ENCODE data around the gene PXK.

The PXK gene

GRCh38 chr3:58384381-58385090, 51.8 kb downstream of the PXK start:
- peak; percentile 5 for DNase-seq

- peak; percentile 87 for DNase-seq
These were observed 54.1 kb downstream of the PXK start for GRCh38 chr3:58386626-58387365.

DNA sequence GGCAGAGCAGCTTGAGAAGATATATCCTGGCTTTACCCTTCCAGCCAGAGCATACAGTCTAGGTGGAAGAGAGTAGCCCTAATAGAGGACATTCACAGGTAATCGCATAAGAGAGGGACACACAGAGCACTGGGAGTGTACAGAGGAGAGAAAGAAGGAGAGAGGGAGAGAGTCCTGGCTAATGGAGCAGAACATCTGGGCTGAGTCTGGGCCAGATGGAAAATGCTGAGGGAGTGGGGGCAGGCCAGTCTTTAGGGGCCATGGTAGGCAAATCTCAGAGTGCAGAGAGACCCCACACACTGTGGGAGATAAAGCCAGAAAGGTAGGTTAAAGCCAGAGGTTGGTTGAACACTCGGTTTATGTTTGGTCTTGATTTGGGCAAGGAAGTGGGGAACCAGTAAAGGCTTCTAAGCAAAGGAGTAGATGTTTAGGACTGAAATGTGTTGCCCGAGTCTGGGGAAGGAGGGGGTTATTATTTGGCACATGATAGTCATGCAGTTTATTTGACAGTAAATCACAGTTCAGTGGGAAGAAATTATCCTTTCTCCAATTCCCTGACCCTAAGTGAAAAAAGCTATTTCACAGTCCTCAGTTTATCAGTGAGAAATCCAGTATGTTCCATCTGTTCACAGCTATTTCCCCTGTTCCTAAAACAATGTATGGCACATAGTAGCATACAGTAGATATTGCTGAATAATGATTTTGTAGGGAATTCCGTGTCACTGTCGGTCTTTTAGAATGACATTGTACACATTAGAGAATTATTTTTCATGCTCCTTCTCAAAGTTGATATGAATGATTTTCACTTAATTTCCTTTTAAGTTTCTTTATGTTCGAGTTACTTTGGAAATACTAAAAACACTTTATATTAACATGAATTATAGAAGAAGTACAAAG, 55.2 kb downstream of the PXK start:
- no peak for DNase-seq

GRCh38 chr3:58388550-58389091, 55.9 kb downstream of the PXK start:
- peak; percentile 75 for DNase-seq

GRCh38 chr3:58391156-58391865, 58.6 kb downstream of the PXK start:
- peak; percentile 29 for DNase-seq

- DNase-seq: no peak
These were observed 59.5 kb downstream of the PXK start for GRCh38 chr3:58392181-58392580.

DNA sequence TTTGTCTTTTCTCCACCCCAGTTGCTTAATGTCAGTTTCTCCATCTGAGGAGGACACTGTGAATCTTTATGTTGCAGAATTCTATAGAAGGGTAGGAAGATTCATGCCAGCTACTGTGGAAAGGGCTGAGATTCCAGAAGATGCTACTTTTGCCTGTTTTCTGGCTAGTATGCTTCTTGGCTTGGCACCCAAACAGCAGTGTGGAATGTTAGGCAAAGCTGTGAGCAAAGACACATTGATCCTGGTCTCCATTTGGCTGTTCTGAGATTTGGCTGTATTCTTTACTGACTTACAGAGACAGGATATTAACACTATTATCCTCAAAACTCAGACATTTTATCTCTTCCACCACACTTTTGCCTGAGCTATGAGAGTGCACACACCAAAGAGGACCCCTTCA, 61.6 kb downstream of the PXK start:
- no peak for DNase-seq

GRCh38 chr3:58398669-58399333, 66.1 kb downstream of the PXK start:
- DNase-seq: no peak

GRCh38 chr3:58403513-58404109, 70.9 kb downstream of the PXK start:
- no peak for DNase-seq

GRCh38 chr3:58404396-58404795, 71.7 kb downstream of the PXK start:
- peak; percentile 74 for DNase-seq

DNA sequence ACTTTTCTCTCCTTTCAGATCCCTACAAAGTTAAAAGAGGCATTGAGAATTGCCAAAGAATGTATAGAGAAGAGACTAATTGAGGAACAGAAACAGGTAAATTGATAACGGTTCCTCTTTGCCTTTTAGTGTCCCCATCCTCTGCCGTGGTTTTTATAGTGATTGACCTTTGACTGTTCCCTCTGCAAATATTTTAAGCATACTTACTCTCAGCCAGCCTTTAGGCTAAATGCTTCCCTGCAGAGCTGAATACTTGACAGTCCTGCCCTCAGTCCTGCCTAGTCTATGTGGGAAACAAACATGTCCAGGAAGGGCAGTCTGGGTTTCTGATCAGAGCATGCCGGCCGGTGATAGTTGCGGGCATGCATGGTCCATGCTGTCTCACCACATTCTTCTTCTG, 76.2 kb downstream of the PXK start:
- DNase-seq: no peak

DNA sequence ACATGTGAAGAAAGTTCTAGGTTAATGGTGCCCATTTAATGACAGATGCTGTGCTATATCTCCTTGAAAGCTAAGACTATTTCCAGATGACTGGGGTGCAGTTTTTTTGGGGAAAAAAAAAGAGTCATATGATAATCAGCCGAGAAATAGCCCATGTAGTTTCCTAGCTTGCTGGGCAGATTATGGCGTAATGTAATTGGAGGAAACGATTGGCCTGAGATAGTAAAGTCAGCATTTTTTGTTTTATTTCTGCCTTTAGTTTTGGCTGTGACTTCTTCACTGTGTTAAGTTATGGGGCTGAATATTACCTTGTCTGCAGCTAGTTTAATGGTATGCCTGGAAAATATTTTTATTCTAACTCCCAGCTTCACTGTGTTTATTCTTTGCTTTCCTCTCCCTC, 77.0 kb downstream of the PXK start:
- no peak for DNase-seq

DNA sequence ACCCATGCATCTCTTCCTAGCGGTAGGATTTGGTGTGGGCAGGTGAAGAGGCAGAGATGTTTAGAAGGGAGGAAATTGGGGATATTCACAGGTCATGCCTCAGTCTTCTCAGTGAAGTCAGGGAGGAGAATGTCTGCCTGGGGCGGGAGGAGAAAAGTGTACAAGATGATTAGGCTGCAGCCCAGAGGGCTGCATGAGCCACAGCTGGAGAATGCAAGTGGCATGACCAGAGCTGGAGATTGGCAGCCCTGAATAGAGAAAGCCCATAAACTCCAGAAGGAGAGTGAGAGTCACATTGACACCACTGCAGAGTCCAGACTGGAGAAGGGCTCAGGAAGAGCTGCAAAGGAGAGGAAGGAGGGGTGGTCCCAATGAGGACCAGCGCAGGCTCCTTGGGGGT, 78.3 kb downstream of the PXK start:
- no peak for DNase-seq

DNA sequence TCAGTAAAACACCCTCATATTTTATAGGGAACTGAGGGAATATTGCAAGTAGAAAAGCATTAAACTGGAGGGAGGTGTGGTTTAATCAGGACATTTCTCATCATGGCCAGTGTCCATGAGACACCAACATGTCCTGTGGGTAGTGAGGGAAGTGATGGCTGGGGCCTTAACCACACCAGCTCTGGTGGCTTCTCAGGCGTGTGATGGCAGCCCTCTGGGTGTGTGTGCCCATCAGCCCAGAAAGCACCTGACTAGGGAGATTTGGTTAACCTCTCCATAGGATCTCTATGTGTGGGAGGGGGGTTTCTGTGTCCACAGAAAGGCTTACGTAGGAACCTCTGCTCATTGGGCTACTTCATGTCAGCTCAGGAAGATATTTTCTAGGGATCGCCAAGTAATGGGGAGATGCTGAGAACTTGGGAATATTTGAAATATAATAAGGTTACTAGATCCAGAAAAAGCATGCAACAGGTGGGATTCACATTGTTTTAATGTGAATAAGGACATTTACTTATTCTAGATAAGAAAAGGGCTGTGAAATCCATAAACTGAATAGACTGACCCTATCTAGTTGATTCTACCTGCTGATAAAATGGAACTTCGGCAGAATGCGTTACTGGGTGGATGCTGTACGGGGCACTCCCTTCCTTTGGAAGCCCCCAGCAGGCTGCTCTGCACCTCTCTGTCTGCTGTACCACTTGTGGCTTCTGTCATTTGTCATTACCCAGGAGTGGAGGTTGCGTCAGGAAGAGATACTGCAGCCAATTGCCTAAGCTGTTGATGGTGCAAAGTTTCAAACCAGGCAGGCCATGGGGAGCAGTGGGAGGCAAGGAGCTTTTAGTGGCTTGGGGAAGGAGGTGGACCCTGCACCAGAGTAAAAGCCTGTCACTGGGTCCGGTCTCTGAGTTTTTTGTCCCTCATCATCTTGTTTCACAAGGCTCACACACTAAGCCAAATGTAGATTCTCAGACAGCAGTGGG, 79.4 kb downstream of the PXK start:
- DNase-seq: no peak

- peak; percentile 66 for DNase-seq
These were observed 82.0 kb downstream of the PXK start for GRCh38 chr3:58414538-58415197.

GRCh38 chr3:58416191-58416590, 83.5 kb downstream of the PXK start:
- no peak for DNase-seq

DNA sequence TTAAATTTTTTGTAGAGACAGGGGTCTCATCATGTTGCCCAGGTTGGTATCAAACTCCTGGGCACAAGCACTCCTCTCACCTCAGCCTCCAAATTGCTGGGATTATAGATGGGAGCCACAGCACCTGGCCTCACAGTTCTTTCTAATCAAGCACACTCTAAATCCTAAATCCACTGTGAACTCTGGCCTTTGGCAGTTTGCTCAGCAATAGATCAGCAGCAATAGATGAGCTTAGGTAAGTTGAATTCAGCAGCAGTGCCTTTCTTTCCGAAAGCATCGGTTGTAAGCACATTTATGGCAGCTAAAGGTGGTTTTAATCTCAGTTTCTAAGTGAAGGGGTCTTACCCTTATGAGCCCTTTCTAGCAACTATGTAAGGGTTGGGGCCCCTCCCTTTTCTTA, 84.4 kb downstream of the PXK start:
- no peak for DNase-seq

- no peak for DNase-seq
These were observed 85.5 kb downstream of the PXK start for GRCh38 chr3:58418227-58418626.

DNA sequence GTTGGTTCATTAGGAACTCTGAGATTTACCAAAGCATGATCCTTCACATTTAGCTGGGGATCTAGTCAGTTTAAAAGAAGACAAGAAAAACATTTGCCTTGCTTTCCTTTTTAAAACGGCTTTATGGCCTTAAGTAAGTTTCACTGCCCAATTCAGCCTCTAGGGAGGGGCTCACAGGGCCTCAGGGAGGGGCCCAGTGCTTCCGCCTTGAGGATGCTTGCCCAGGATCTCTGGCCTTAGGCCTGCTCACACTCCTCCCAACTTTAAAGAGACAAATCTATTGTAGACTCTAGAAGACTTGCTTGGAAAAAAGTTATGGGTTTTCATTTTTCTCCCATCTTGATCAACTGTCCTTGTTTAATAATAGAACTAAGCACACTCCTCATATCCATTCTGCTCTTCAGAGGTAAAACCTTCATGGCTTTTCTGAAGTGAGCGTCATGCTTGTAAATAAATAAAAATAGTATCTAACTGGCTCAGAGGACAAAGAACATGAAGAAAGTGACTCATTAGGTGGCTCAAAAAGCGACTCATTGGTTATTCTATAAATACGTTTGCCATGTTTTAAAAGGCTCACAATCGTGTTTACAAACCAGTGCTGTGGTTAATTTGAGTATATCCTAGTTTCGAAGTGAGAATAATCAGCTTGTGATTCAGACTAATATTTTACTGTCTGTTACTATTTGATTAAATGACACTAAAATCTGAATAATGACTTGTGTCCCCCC, 87.3 kb downstream of the PXK start:
- peak; percentile 34 for DNase-seq

All from HCEC 1CT (cell line).